ENCODE results near the gene TMEM156. TPM values are rescaled to one million over a fixed set of nuclear protein-coding genes. Genes with fewer than 3 reads are reported as not detected.
"Not testable (repeated sequence)": the region's sequence is repeated elsewhere in the genome, so short reads cannot be mapped to it uniquely, and the experiment has no call there.

The TMEM156 gene
- polyA plus RNA-seq, 1 donor from 2014 or later, result 152 TPM

- no peaks in the 10 kb centered on the region for H3K27me3 Mint-ChIP-seq
- no peak overlapping the region for H3K4me3 Mint-ChIP-seq
Observed at GRCh38 chr4:38993683-38994082, 38.5 kb downstream of the TMEM156 start.

DNA sequence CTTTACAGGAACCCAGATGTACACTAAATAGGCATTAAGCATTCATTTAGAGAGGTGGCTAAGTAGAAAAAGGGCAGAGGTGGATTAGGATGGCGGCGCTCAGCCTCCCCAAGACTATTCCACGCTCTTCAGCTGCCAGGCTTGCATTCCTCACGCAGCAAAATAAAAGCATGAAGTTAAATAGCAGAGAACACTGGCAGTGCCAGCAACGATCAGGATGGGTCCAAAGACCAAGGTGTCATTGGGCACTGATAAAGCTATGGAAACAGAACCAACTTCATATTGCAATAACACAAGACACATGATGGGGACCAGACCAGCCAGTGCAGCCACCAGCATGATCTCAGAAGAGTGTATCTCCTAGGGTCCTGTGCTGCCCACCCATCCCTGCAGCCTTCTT is 42.0 kb downstream of the TMEM156 start:
- H3K9me3 Mint-ChIP-seq, result no peaks in the 10 kb centered on the region
- no peaks in the 10 kb centered on the region for H3K27me3 Mint-ChIP-seq
- peaks cover 33 to 50% (median 46%) of the 10 kb centered on the region in 3 donors for H3K4me1 Mint-ChIP-seq
- H3K36me3 Mint-ChIP-seq, result peaks cover 15% of the 10 kb centered on the region
- H3K27ac Mint-ChIP-seq, result peak overlapping the region in 1 of 3 donors; percentile 56
- peak overlapping the region in 1 of 4 donors; percentile 79 for H3K4me3 Mint-ChIP-seq

More at GRCh38 chr4:38993683-38994082, 38.5 kb downstream of the TMEM156 start:
- Mint-ChIP-seq H3K27ac (peak overlapping the region in 1 of 3 donors; percentile 40), H3K9me3 (no peaks in the 10 kb centered on the region), H3K4me1 (peaks cover 21 to 32% (median 25%) of the 10 kb centered on the region in 3 donors), H3K36me3 (peaks cover 17% of the 10 kb centered on the region)

DNA sequence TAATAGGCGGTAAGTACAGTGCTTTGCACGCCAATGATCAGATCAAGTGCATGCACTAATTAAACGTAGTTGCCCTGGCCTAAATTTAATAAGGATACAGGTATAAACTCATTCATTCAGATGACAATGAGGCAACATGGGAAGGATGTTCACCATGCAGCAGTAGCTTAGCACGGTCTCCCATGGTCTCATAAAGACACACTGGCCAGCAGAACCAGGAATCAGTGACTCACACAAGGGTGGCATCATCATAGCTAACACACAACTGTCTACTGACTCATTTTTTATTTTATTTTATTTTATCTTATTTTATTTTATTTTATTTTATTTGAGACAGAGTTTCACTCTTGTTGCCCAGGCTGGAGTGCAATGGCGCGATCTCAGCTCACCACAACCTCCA is 42.7 kb downstream of the TMEM156 start:
- Mint-ChIP-seq H3K4me3 (no peak overlapping the region), H3K4me1 (peaks cover 36 to 56% (median 46%) of the 10 kb centered on the region in 3 donors), H3K36me3 (peaks cover 15% of the 10 kb centered on the region), H3K27me3 (no peaks in the 10 kb centered on the region), H3K27ac (peak overlapping the region in 1 of 3 donors; percentile 55), H3K9me3 (no peaks in the 10 kb centered on the region)

GRCh38 chr4:38988353-38988752 is 43.9 kb downstream of the TMEM156 start:
- H3K4me1 Mint-ChIP-seq, result peaks cover 41 to 61% (median 52%) of the 10 kb centered on the region in 3 donors
- peaks cover 15% of the 10 kb centered on the region for H3K36me3 Mint-ChIP-seq
- H3K27ac Mint-ChIP-seq, result peak overlapping the region; percentile 55 to 86 (median 83)
- not testable (repeated sequence) for H3K27me3 Mint-ChIP-seq, H3K9me3 Mint-ChIP-seq
- H3K4me3 Mint-ChIP-seq, result peak overlapping the region in 3 of 4 donors; percentile 30 to 76 (median 69)

GRCh38 chr4:38987491-38987890 is 44.7 kb downstream of the TMEM156 start:
- no peaks in the 10 kb centered on the region for H3K27me3 Mint-ChIP-seq
- peaks cover 19% of the 10 kb centered on the region for H3K36me3 Mint-ChIP-seq
- peak overlapping the region; percentile 55 to 86 (median 83) for H3K27ac Mint-ChIP-seq
- H3K4me3 Mint-ChIP-seq, result peak overlapping the region in 3 of 4 donors; percentile 29 to 82 (median 41)
- no peaks in the 10 kb centered on the region for H3K9me3 Mint-ChIP-seq
- H3K4me1 Mint-ChIP-seq, result peaks cover 46 to 67% (median 52%) of the 10 kb centered on the region in 3 donors

DNA sequence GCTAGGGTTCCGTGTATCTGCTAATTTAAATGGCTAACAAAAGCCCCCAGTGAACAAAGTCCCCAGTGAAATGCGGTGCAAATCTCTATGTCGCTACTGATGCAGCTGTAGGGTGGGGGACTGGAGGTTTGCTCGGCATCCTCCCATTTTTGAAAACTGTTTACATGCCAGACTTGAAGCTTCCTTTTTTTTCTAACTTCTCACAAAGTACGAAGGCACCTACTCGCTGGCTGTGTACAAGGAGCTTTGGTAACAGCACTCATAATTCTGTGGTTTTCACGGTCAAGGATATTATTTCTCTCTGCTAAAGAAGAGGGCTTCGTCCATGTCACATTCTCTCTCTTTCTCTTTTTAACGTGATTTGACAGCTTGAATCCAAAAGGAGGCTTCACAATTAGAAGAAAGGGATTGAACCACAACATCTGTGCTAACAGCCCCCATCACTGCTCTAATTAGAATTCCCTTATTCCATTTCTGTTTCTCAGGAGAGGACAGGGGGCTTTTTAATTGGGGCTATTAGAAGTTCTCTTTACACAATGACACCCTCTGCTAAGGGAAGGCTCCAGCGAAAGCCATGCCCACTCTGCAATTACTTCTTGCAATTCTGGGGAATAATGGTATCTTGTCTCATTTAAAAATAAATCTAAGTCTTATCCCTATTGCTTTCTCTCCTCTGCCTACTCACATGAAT is 46.7 kb downstream of the TMEM156 start:
- no peaks in the 10 kb centered on the region for H3K27me3 Mint-ChIP-seq

GRCh38 chr4:38983787-38984598 is 48.2 kb downstream of the TMEM156 start:
- Mint-ChIP-seq H3K27me3 (no peaks in the 10 kb centered on the region), H3K9me3 (no peaks in the 10 kb centered on the region), H3K4me3 (peak overlapping the region in 1 of 4 donors; percentile 87), H3K4me1 (peaks cover 40 to 69% (median 48%) of the 10 kb centered on the region in 3 donors), H3K36me3 (peaks cover 25% of the 10 kb centered on the region), H3K27ac (peak overlapping the region; percentile 89 to 96 (median 94))

More for the DNA sequence above, 46.7 kb downstream of the TMEM156 start:
- Mint-ChIP-seq H3K27ac (peak overlapping the region; percentile 94 to 97 (median 96)), H3K4me3 (peak overlapping the region; percentile 74 to 92 (median 84)), H3K9me3 (no peaks in the 10 kb centered on the region), H3K36me3 (peaks cover 29% of the 10 kb centered on the region), H3K4me1 (peaks cover 44 to 74% (median 54%) of the 10 kb centered on the region in 3 donors)

GRCh38 chr4:38983291-38983690 is 48.9 kb downstream of the TMEM156 start:
- H3K27me3 Mint-ChIP-seq, result no peaks in the 10 kb centered on the region
- H3K36me3 Mint-ChIP-seq, result peaks cover 20% of the 10 kb centered on the region
- H3K27ac Mint-ChIP-seq, result peak overlapping the region in 2 of 3 donors; percentile 12 to 84
- H3K4me1 Mint-ChIP-seq, result peaks cover 37 to 64% (median 47%) of the 10 kb centered on the region in 3 donors
- no peaks in the 10 kb centered on the region for H3K9me3 Mint-ChIP-seq
- H3K4me3 Mint-ChIP-seq, result no peak overlapping the region

- peaks cover 22% of the 10 kb centered on the region for H3K36me3 Mint-ChIP-seq
- H3K27ac Mint-ChIP-seq, result peak overlapping the region; percentile 25 to 84 (median 34)
- H3K4me3 Mint-ChIP-seq, result no peak overlapping the region
- no peaks in the 10 kb centered on the region for H3K9me3 Mint-ChIP-seq
- H3K27me3 Mint-ChIP-seq, result no peaks in the 10 kb centered on the region
- H3K4me1 Mint-ChIP-seq, result peaks cover 31 to 58% (median 42%) of the 10 kb centered on the region in 3 donors
Observed at GRCh38 chr4:38982361-38983095, 49.7 kb downstream of the TMEM156 start.

DNA sequence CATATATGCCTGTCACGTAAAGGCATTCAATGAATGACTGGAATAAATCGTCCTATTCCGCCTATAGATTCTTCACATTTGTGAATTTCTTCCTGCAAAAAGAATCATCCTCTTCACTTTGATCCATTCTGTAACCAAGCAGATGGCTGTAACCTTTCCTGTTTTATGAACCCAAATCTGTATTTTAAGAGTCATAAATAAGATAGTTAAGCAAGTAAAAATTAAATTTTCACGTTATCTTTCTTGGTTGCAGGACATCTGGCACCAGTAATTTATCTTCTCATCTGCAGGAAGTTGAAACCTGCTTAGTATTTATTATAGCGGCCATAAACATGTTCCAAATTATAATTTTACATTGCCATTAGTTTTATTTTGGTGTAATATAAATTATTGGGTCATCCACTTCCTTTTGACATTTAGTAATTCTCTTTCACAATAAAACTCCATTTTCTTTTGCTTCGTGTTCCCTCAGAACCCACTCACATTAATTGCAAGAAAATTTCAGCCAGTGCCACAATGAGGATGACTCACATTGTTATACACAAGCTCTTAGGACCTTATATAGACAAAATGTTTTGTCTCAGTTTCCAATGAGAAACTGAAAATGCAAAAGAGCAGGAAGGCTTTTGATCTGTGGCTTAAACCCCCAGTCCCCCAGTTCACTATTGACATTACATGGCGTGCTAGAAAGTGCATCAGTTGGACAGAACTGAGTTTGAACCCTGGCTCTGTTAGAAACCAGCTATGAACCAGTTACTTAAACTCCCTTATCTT is 51.1 kb downstream of the TMEM156 start:
- no peak overlapping the region for H3K4me3 Mint-ChIP-seq
- peaks cover 21% of the 10 kb centered on the region for H3K36me3 Mint-ChIP-seq
- no peak overlapping the region for H3K27ac Mint-ChIP-seq

GRCh38 chr4:38979511-38980230 is 52.5 kb downstream of the TMEM156 start:
- H3K27ac Mint-ChIP-seq, result no peak overlapping the region
- H3K4me1 Mint-ChIP-seq, result peaks cover 19 to 35% (median 22%) of the 10 kb centered on the region in 3 donors
- peaks cover 21% of the 10 kb centered on the region for H3K36me3 Mint-ChIP-seq
- H3K27me3 Mint-ChIP-seq, result no peaks in the 10 kb centered on the region
- no peak overlapping the region for H3K4me3 Mint-ChIP-seq
- H3K9me3 Mint-ChIP-seq, result no peaks in the 10 kb centered on the region

More for the DNA sequence above, 51.1 kb downstream of the TMEM156 start:
- Mint-ChIP-seq H3K9me3 (no peaks in the 10 kb centered on the region), H3K4me1 (peaks cover 25 to 48% (median 34%) of the 10 kb centered on the region in 3 donors), H3K27me3 (no peaks in the 10 kb centered on the region)

- no peaks in the 10 kb centered on the region for H3K9me3 Mint-ChIP-seq
- H3K4me1 Mint-ChIP-seq, result peaks cover 17 to 29% (median 18%) of the 10 kb centered on the region in 3 donors
- H3K36me3 Mint-ChIP-seq, result peaks cover 21% of the 10 kb centered on the region
- H3K27me3 Mint-ChIP-seq, result no peaks in the 10 kb centered on the region
- no peak overlapping the region for H3K27ac Mint-ChIP-seq
- H3K4me3 Mint-ChIP-seq, result no peak overlapping the region
Observed at GRCh38 chr4:38979081-38979480, 53.1 kb downstream of the TMEM156 start.

DNA sequence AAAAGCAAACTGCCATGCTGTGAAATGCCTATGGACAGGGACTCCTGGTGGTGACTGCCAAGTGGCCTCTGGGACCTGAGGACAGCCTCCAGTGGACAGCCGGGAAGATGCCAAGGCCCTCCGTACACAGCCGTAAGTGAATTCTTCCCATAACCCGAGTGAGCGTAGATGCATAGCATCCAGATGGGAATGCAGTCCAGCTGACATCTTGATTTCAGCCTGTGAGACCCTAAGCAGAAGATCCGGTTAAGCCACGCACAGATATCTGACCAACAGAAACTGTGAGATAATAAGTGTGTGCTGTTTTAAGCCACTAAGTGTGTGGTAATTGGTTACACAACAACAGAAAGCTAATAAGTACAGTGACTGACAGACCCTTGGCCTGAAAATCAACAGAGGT is 55.9 kb downstream of the TMEM156 start:
- H3K9me3 Mint-ChIP-seq, result no peaks in the 10 kb centered on the region

More for the DNA sequence above, 55.9 kb downstream of the TMEM156 start:
- Mint-ChIP-seq H3K27me3 (no peaks in the 10 kb centered on the region), H3K4me1 (peaks cover 4 to 10% (median 6%) of the 10 kb centered on the region in 3 donors), H3K27ac (peak overlapping the region in 2 of 3 donors; percentile 35 to 76), H3K4me3 (no peak overlapping the region), H3K36me3 (peaks cover 11% of the 10 kb centered on the region)
